GM12878 (cell line): Measurements from ENCODE around the gene BSCL2. TPM values are rescaled to one million over a fixed set of nuclear protein-coding genes. Genes with fewer than 3 reads are reported as not detected.

Experiments used
- BCL3 ChIP-seq: IDR thresholded peaks from 2 replicates; pipeline ENCODE4 v1.6.1; 2011; ENCODE audit warnings: borderline replicate concordance, low read depth, mild to moderate bottlenecking, moderate library complexity, low read length; ENCODE audit not compliant: insufficient read depth, poor library complexity, severe bottlenecking
- CREB1 ChIP-seq: IDR thresholded peaks from 2 replicates; pipeline ENCODE4 v1.6.1; 2012; ENCODE audit warnings: low read depth, mild to moderate bottlenecking, inconsistent platforms
- EED ChIP-seq: sonication (generic); IDR thresholded peaks from 2 replicates; pipeline ENCODE4 v1.6.1; 2016; ENCODE audit warnings: antibody characterized with exemption, low read depth
- ESRRA ChIP-seq: IDR thresholded peaks from 2 replicates; pipeline ENCODE4 v1.6.1; 2012; ENCODE audit warnings: mild to moderate bottlenecking, low read length, improper control_type of control experiment
- GABPA ChIP-seq: IDR thresholded peaks from 2 replicates; pipeline ENCODE4 v1.6.1; 2014; ENCODE audit warnings: antibody characterized with exemption, low read depth, mild to moderate bottlenecking, inconsistent platforms
- MTA3 ChIP-seq: IDR thresholded peaks from 2 replicates; pipeline ENCODE4 v1.6.1; 2012; ENCODE audit warnings: low read length, inconsistent platforms, borderline replicate concordance
- PAX5 ChIP-seq: IDR thresholded peaks from 2 replicates; pipeline ENCODE4 v1.6.1; 2011; ENCODE audit warnings: low read depth, low read length, borderline replicate concordance
- PAX8 ChIP-seq: fragments of 450-650 bp; IDR thresholded peaks from 2 replicates; pipeline ENCODE4 v1.6.1; 2017; ENCODE audit warnings: mild to moderate bottlenecking, moderate library complexity
- POU2F2 ChIP-seq: IDR thresholded peaks from 3 replicates; pipeline ENCODE4 v1.6.1; 2011; ENCODE audit warnings: low read depth, mild to moderate bottlenecking, low read length, borderline replicate concordance
- RAD51 ChIP-seq: fragments of 450-650 bp; IDR thresholded peaks from 2 replicates; pipeline ENCODE4 v1.6.1; 2016; ENCODE audit warnings: moderate library complexity, mild to moderate bottlenecking, inconsistent platforms
- REST ChIP-seq: IDR thresholded peaks from 2 replicates; pipeline ENCODE4 v1.6.1; 2012; ENCODE audit warnings: mild to moderate bottlenecking, low read depth, low read length
- SIN3A ChIP-seq: IDR thresholded peaks from 2 replicates; pipeline ENCODE4 v1.6.1; 2012; ENCODE audit warnings: low read depth, low read length, improper control_type of control experiment
- SIX5 ChIP-seq: IDR thresholded peaks from 2 replicates; pipeline ENCODE4 v1.6.1; 2011; ENCODE audit warnings: mild to moderate bottlenecking, low read depth, low read length, moderate library complexity; ENCODE audit not compliant: severe bottlenecking
- SUPT20H ChIP-seq: IDR thresholded peaks from 2 replicates; pipeline ENCODE4 v1.6.1; 2011; ENCODE audit warnings: low read depth, mild to moderate bottlenecking, low read length, moderate library complexity, borderline replicate concordance; ENCODE audit not compliant: control insufficient read depth
- SUZ12 ChIP-seq: fragments of 200-600 bp; sonication (generic); IDR thresholded peaks from one replicate; pipeline ENCODE4 v1.6.1; 2018; ENCODE audit warnings: antibody characterized with exemption, mild to moderate bottlenecking; ENCODE audit not compliant: unreplicated experiment
- TAF1 ChIP-seq: IDR thresholded peaks from 2 replicates; pipeline ENCODE4 v1.6.1; 2011; ENCODE audit warnings: mild to moderate bottlenecking, low read depth, low read length, borderline replicate concordance
- TCF12 ChIP-seq: IDR thresholded peaks from 2 replicates; pipeline ENCODE4 v1.6.1; 2011; ENCODE audit warnings: low read depth, mild to moderate bottlenecking, low read length
- YBX1 ChIP-seq: fragments of 450-650 bp; IDR thresholded peaks from 2 replicates; pipeline ENCODE4 v1.6.1; 2016; ENCODE audit warnings: antibody characterized with exemption
- ZNF217 ChIP-seq: fragments of 450-650 bp; IDR thresholded peaks from 2 replicates; pipeline ENCODE4 v1.6.1; 2017; ENCODE audit warnings: antibody characterized with exemption, mild to moderate bottlenecking
- ZNF24 ChIP-seq: fragments of 450-650 bp; IDR thresholded peaks from 2 replicates; pipeline ENCODE4 v1.6.1; 2017; ENCODE audit warnings: antibody characterized with exemption, mild to moderate bottlenecking
- ZNF274 ChIP-seq: IDR thresholded peaks from one replicate; pipeline ENCODE4 v1.8.0; 2011; ENCODE audit not compliant: insufficient read length, insufficient read depth
- polyA plus RNA-seq, 11 experiments: library from polyadenylated mRNA; depleted of rRNA in 4 of 11; unstranded in 6 of 11; stranded (reverse) in 5 of 11; fragments of >200 nt; fragmentation: Nextera tagmentation in 4 of 11; fragmentation: Illumina TruSeq in 1 of 11; extraction: Ambion mirVana in 4 of 11; extraction: Trizol in 1 of 11; gene quantifications; 1 replicate in 1 of 11; 2 replicates in 10 of 11; pipeline versions ENCODE4 v1.2.1 to v1.2.3, GENCODE V29; 2011 to 2016; ENCODE audit warnings: inconsistent platforms in 2 of 11, missing spikeins in 2 of 11, low read depth in 1 of 11
- total RNA-seq, 4 experiments: library from RNA; depleted of rRNA in 3 of 4; stranded (reverse); fragments of >200 nt in 3 of 4; fragmentation: Illumina TruSeq in 1 of 4; extraction: Trizol in 1 of 4; gene quantifications; 2 replicates each; pipeline versions ENCODE4 v1.2.1 to v1.2.3, GENCODE V29; 2013 to 2021
- TF ChIP-seq, protein P1 (sequence below): fragments of 450-650 bp; IDR thresholded peaks from 2 replicates; pipeline ENCODE4 v1.6.1; 2016; ENCODE audit warnings: mild to moderate bottlenecking, moderate library complexity, borderline replicate concordance

The BSCL2 gene
- total and polyA plus RNA-seq, 10 of the 15 experiments (the other 5 are each of a cell fraction or from before 2014, with no cell fraction given) = 12.3 to 57.9 (median 21.8) TPM

DNA sequence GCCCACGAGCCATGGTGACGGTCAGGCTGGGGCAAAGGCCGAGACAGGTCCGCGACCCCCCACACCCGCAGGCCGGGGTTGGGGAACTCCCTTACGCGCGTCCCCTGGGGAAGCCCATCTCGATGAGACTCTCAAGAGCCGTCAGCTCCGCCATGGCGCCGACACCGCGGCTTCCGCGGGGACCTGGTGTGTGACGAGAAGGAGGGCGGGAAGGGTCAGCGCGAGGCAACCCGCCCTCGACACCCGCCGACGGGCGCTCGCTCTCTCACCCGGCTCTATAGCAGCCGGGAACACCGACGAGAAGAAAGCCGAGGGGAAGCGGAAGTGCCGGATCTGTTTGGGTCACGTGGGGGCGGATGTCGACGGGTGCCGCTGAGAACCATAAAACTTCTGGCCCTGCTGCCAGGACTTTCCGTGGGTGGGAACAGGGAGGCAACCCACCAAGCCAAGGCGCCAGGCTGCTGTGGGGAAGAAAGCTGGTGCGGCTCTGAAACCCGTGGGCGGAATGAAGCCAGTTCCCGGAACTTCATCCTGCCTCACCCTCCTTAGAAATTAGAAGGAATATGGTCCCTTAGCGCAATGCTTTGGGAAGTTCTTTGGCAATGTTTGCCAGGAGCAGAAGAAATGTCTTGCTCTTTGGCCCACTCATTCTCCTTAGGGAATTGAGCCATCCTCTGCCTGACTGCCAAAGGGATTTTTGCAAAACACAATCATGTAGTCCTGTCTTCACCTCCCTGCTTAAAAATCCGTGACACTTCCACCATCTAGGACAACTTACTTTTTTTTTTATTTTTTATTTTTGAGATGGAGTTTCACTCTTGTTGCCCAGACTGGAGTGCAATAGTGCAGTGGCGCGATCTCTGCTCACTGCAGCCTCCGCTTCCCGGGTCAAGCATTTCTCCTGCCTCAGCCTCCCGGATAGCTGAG is 28.2 kb downstream of the BSCL2 start, which contains the start of gene UBXN1 (continued):
- no peak for TF ChIP-seq ZNF217
- TF ChIP-seq SIX5 = peak; percentile 61
- TF ChIP-seq TCF12 = peak; percentile 52; the same call in 1 of the 2 replicates
- TF ChIP-seq SIN3A = peak; percentile 68; the same call in 1 of the 2 replicates
- TF ChIP-seq RAD51 = peak; percentile 96
- TF ChIP-seq BCL3 = peak; percentile 4
- TF ChIP-seq, protein P1, sequence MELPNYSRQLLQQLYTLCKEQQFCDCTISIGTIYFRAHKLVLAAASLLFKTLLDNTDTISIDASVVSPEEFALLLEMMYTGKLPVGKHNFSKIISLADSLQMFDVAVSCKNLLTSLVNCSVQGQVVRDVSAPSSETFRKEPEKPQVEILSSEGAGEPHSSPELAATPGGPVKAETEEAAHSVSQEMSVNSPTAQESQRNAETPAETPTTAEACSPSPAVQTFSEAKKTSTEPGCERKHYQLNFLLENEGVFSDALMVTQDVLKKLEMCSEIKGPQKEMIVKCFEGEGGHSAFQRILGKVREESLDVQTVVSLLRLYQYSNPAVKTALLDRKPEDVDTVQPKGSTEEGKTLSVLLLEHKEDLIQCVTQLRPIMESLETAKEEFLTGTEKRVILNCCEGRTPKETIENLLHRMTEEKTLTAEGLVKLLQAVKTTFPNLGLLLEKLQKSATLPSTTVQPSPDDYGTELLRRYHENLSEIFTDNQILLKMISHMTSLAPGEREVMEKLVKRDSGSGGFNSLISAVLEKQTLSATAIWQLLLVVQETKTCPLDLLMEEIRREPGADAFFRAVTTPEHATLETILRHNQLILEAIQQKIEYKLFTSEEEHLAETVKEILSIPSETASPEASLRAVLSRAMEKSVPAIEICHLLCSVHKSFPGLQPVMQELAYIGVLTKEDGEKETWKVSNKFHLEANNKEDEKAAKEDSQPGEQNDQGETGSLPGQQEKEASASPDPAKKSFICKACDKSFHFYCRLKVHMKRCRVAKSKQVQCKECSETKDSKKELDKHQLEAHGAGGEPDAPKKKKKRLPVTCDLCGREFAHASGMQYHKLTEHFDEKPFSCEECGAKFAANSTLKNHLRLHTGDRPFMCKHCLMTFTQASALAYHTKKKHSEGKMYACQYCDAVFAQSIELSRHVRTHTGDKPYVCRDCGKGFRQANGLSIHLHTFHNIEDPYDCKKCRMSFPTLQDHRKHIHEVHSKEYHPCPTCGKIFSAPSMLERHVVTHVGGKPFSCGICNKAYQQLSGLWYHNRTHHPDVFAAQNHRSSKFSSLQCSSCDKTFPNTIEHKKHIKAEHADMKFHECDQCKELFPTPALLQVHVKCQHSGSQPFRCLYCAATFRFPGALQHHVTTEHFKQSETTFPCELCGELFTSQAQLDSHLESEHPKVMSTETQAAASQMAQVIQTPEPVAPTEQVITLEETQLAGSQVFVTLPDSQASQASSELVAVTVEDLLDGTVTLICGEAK = peak; percentile 92
- TF ChIP-seq CREB1 = no peak; the same call in 1 of the 2 replicates
- TF ChIP-seq ESRRA = no peak
- no peak; the same call in 1 of the 2 replicates for TF ChIP-seq REST
- TF ChIP-seq EED = peak; percentile 83
- TF ChIP-seq TAF1 = peak; percentile 81
- peak; percentile 92 for TF ChIP-seq GABPA
- TF ChIP-seq PAX5 = no peak
- TF ChIP-seq ZNF274 = no peak
- peak; percentile 75 for TF ChIP-seq POU2F2
- no peak for TF ChIP-seq SUPT20H
- TF ChIP-seq YBX1 = no peak
- no peak for TF ChIP-seq SUZ12
- TF ChIP-seq ZNF24 = no peak
- TF ChIP-seq MTA3 = no peak
- TF ChIP-seq PAX8 = no peak
